IPS DF 6.9 (cell line): ENCODE data around the gene CHKB.
A peak's percentile ranks its signal among the peaks of the same experiment; 100 is the strongest.

ENCODE experiments used
- DNase-seq: peaks from one replicate; pipeline ENCODE4 v3.0.0-alpha.2; 2013; ENCODE audit warnings: low read depth, low spot score
- H3K27ac ChIP-seq: one replicate; pipeline ENCODE4 v1.5.1; 2013; ENCODE audit warnings: low read length, control low read depth
- H3K27me3 ChIP-seq: 2 replicates; pipeline ENCODE4 v1.6.1; 2013; ENCODE audit warnings: mild to moderate bottlenecking, low read length; ENCODE audit not compliant: control insufficient read depth, insufficient read depth
- H3K36me3 ChIP-seq: 2 replicates; pipeline ENCODE4 v1.6.1; 2013; ENCODE audit warnings: low read length; ENCODE audit not compliant: control insufficient read depth, insufficient read depth
- H3K4me1 ChIP-seq: 2 replicates; pipeline ENCODE4 v1.6.1; 2013; ENCODE audit warnings: low read length; ENCODE audit not compliant: control insufficient read depth, insufficient read depth
- H3K4me3 ChIP-seq: 2 replicates; pipeline ENCODE4 v1.5.1; 2013; ENCODE audit warnings: mild to moderate bottlenecking, low read length
- H3K9me3 ChIP-seq: 2 replicates; pipeline ENCODE4 v1.6.1; 2013; ENCODE audit warnings: low read length, inconsistent platforms; ENCODE audit not compliant: control insufficient read depth, insufficient read depth
- WGBS: extraction: QIAGEN DNeasy Blood & Tissue Kit; methylation state at CpG from one replicate; pipeline ENCODE4 v1.1.7; 2013; ENCODE audit warnings: mixed read lengths, missing lambda C conversion rate; ENCODE audit not compliant: insufficient read length, insufficient coverage; 5-methylcytosine and 5-hydroxymethylcytosine counted together

The CHKB gene

GRCh38 chr22:50581031-50581949 is 1.4 kb downstream of the CHKB start:
- Histone ChIP-seq H3K4me1 (peaks cover 1% of the 10 kb centered on the region; the same call in 1 of the 2 replicates), H3K4me3 (peak overlapping the region; percentile 89; the same call in 1 of the 2 replicates), H3K9me3 (no peaks in the 10 kb centered on the region), H3K27ac (no peak overlapping the region), H3K36me3 (no peaks in the 10 kb centered on the region), H3K27me3 (no peaks in the 10 kb centered on the region)
- DNase-seq: no peak
- no CpG with 5 or more reads among the region's 22 CpGs for WGBS

DNA sequence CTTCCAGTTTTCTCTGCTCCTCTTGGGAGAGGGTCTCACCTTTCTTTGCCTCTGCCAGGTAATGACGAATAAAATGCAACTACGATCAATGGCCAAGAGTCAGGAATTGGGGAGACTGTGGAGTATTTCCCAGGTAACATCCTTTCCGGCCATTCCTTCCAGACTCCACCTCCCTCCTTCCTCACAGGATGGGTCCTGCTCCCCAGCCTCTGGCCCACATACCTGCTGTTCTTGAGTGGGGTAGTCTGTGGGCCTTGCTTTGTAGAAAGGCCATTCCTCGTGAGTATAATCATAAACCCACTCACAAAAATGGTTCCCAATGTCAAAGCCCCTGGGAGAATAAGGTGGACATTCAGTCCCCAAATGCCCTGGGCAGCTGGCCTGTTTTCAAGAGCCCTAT is 2.9 kb downstream of the CHKB start:
- Histone ChIP-seq H3K9me3 (no peaks in the 10 kb centered on the region), H3K36me3 (no peaks in the 10 kb centered on the region), H3K27ac (no peak overlapping the region), H3K27me3 (no peaks in the 10 kb centered on the region), H3K4me1 (peaks cover 1% of the 10 kb centered on the region; the same call in 1 of the 2 replicates), H3K4me3 (no peak overlapping the region)
- no peak for DNase-seq
- no CpG with 5 or more reads among the region's 4 CpGs for WGBS

- DNase-seq: no peak
- Histone ChIP-seq H3K27me3 (no peaks in the 10 kb centered on the region), H3K36me3 (no peaks in the 10 kb centered on the region), H3K9me3 (no peaks in the 10 kb centered on the region), H3K27ac (no peak overlapping the region), H3K4me1 (peaks cover 1% of the 10 kb centered on the region; the same call in 1 of the 2 replicates), H3K4me3 (no peak overlapping the region)
- WGBS: no CpG with 5 or more reads among the region's 8 CpGs
Observed at GRCh38 chr22:50578776-50579310, 3.8 kb downstream of the CHKB start.

DNA sequence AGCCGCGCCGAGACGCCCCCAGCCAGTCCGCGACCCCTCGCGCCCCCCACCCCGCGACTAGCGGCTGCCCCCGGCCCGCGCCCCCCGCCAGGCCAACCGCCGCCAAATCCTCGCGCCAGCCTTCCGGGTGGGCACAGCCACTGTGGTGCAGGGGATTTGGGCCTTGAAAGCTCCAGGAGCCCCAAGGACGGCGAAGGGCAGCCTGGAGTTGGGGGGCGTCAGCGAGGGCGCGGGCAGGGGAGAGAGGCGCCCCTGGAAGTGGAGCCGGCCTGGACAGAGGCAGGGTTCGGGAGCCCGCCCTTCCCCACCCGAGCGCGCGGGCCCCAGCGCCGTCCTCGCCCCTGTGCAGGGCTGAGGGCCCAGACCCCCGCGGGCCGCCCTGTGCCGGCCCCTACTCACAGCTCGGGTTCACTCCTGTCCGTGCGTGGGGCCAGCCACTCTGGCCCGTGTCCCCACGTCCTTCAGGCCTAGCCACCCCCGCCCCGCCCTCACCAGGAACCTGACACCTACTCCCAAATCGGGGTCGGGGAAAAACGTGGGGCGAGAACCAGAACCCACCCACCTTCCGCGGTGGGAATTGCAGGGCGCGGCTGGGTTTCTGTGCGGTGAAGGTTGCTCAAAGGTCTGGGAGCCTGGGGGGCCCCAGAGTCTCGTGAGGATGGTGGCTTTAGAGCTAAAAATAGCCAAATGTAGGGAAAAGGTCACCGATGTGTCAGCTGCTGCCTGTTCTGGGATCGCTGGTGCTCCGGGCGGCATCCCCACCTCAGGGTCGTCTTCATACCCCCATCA is 4.5 kb downstream of the CHKB start, which contains the start of gene CPT1B:
CPT1B (minus strand) TSS at position 441 of the 789 bp plus-strand sequence. CDS start 512 bp downstream, outside the sequence.
- H3K4me1 ChIP-seq: peaks cover 1% of the 10 kb centered on the region; the same call in 1 of the 2 replicates
- H3K4me3 ChIP-seq: no peak within 1 kb of the TSS
- WGBS: no CpG with 5 or more reads among the region's 63 CpGs
- H3K9me3 ChIP-seq: no peaks in the 10 kb centered on the region
- no peak for DNase-seq
- H3K27ac ChIP-seq: no peak within 1 kb of the TSS
- no peaks in the 10 kb centered on the region for H3K27me3 ChIP-seq
- no peaks in the 10 kb centered on the region for H3K36me3 ChIP-seq

DNA sequence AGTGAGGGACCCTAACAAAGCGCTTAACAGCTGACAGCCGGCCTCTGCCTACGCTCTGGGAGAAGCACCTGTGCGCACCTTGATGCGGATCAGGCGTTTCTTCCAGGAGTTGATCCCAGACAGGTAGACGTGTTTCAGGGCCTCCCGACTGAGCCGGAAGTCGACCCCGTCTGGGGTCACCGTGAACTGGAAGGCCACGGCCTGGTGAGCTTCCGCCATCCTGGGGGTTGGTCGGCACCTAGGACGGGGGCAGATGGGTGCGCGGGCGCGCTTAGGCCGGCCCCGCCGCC is 5.0 kb downstream of the CHKB start:
- DNase-seq: no peak
- Histone ChIP-seq H3K27me3 (no peaks in the 10 kb centered on the region), H3K4me1 (peaks cover 1% of the 10 kb centered on the region; the same call in 1 of the 2 replicates), H3K9me3 (no peaks in the 10 kb centered on the region), H3K4me3 (no peak overlapping the region), H3K36me3 (no peaks in the 10 kb centered on the region), H3K27ac (no peak overlapping the region)
- WGBS: no CpG with 5 or more reads among the region's 23 CpGs

DNA sequence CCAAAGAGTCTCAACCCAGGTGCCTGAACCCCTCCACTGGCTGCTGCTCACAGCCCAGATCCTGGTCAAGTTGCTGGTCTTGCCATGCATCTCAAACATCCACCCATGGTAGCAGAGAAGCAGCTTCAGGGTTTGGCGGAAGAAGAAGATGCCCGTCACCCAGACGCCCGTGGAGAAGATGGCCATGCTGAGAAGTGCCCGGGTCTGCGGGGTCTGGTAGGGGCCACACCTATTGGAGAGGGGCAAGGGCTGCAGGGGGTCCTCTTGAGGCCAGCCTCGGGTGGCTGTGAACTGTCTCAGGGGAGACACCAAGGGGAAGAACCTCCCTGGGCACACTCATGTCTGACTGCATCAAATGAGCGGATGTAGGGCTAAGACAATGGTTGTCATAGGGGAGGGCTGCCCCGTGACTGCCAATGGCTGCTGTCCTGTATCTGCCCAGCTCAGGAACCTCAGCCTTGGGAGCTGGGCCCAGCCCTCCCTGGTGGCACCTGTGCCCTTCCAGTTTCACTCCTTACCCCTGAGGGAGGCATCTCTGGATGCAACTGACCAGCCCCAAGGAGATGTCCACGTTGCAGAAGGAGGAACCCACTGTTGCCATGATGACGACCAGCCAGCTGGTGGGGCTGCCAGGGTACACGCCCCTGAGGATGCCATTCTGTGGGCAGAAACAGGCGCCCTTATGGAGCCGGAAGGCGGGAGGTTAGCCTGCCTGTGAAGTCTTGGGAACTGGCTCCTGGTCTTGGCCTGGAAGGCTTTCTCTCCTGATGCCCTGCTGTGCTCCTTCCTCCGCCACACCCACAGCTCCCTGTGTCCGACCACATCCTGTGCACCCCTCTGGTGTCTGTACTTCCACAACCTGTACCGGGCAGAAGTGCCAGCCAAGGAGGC is 5.6 kb downstream of the CHKB start:
- H3K27me3 ChIP-seq: no peaks in the 10 kb centered on the region
- no peaks in the 10 kb centered on the region; the same call in 1 of the 2 replicates for H3K36me3 ChIP-seq
- H3K9me3 ChIP-seq: no peaks in the 10 kb centered on the region
- peaks cover 1% of the 10 kb centered on the region; the same call in 1 of the 2 replicates for H3K4me1 ChIP-seq
- no CpG with 5 or more reads among the region's 18 CpGs for WGBS
- no peak for DNase-seq
- no peak overlapping the region for H3K4me3 ChIP-seq
- no peak overlapping the region for H3K27ac ChIP-seq

DNA sequence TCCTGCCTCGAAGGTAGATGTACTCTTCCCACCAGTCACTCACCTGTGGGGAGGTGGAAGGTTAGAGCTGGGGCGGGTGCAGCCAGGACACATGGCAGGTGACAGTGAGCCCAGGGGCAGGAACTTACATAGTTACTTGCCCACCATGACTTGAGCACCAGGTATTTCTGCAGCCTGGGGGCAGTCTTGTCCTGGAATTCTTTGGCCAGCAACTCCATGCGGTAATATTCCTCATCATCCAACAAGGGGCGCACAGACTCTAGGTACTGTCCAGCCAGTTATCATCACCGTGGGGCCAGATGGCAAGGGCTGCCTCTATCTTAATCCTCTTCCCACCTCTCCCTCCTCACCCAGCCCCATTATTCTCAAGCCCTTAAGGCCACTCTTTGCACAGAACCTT is 6.6 kb downstream of the CHKB start:
- Histone ChIP-seq H3K4me3 (no peak overlapping the region), H3K4me1 (no peaks in the 10 kb centered on the region), H3K27me3 (no peaks in the 10 kb centered on the region), H3K27ac (no peak overlapping the region), H3K9me3 (no peaks in the 10 kb centered on the region), H3K36me3 (peaks cover 3% of the 10 kb centered on the region)
- no peak for DNase-seq
- no CpG with 5 or more reads among the region's 5 CpGs for WGBS

GRCh38 chr22:50575426-50575941 is 7.2 kb downstream of the CHKB start:
- DNase-seq: no peak
- H3K27ac ChIP-seq: no peak overlapping the region
- peaks cover 9% of the 10 kb centered on the region for H3K36me3 ChIP-seq
- no peaks in the 10 kb centered on the region for H3K27me3 ChIP-seq
- no peak overlapping the region for H3K4me3 ChIP-seq
- no peaks in the 10 kb centered on the region for H3K4me1 ChIP-seq
- WGBS: no CpG with 5 or more reads among the region's 8 CpGs
- no peaks in the 10 kb centered on the region for H3K9me3 ChIP-seq

DNA sequence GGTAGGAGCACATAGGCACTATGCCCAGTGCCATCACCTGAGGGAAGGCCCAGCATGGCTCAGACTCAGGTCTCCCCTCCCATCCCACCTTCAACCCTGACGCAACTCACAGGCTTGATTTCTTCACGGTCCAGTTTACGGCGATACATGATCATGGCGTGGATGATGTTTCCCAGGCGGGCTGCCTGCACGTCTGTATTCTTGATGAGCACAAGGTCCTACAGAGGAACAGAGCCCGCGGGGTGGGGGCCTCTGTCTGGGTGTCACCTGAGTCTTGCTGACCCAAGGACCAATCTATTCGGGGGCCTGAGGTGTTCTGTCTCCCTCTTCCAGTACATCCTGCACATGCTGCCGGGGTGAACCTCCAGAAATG is 8.3 kb downstream of the CHKB start:
- WGBS: no CpG with 5 or more reads among the region's 11 CpGs
- Histone ChIP-seq H3K27ac (no peak overlapping the region), H3K36me3 (peaks cover 17% of the 10 kb centered on the region), H3K27me3 (no peaks in the 10 kb centered on the region), H3K9me3 (no peaks in the 10 kb centered on the region), H3K4me3 (no peak overlapping the region), H3K4me1 (no peaks in the 10 kb centered on the region)
- DNase-seq: no peak
